K562 (cell line): ENCODE measurements around the gene SRC. TPM values are rescaled to one million over a fixed set of nuclear protein-coding genes. Genes with fewer than 3 reads are reported as not detected.

Source experiments
- ATAC-seq: fragments of 200-7000 bp; cut with Tn5 transposase; 3 replicates; pipeline ENCODE4 v1.9.1; 2020; ENCODE audit warnings: moderate library complexity
- BruUV-seq: library from RNA; stranded (reverse); fragments of 400-500 nt; replicated peaks from 2 replicates; lab custom pipeline; 2021; lab: Mats Ljungman, UMichigan
- CTCF ChIA-PET: fragments of 300-600 bp; formaldehyde crosslinking; extraction: SDS; loops from one replicate; lab custom pipeline; 2021; ENCODE audit warnings: low intra/inter-chr PET ratio; lab: Yijun Ruan, JAX
- POLR2A ChIA-PET: fragments of 300-600, 350-650 bp; sonication (Branson Sonifier 250); formaldehyde crosslinking; extraction: SDS; loops from one replicate; lab custom pipeline; 2021; ENCODE audit warnings: antibody characterized with exemption, inconsistent platforms; lab: Yijun Ruan, JAX
- DNase-seq, 4 experiments: peaks; one replicate each; pipeline versions ENCODE4 v3.0.0 to v3.0.0-alpha.2; 2011 to 2018; ENCODE audit warnings: low spot score in 3 of 4, mixed read lengths in 3 of 4; ENCODE audit errors: extremely low read depth in 1 of 4
- FAIRE-seq: peaks from 2 replicates; lab custom pipeline; 2011; peaks lifted over from hg19 to GRCh38; lab: Jason Lieb, UNC
- H2AFZ ChIP-seq: 2 replicates; pipeline ENCODE4 v1.6.0; 2011; ENCODE audit warnings: low read depth, low read length, control low read depth, inconsistent platforms
- H3K27ac ChIP-seq: fragments of 200-600 bp; 3 replicates; pipeline ENCODE4 v1.8.0; 2011; ENCODE audit warnings: low read depth, mild to moderate bottlenecking, control low read depth, inconsistent platforms, low read length, moderate library complexity, mixed read lengths; ENCODE audit errors: extremely low read depth
- H3K27me3 ChIP-seq, 2 experiments: fragments of 300-600 bp in 1 of 2; 2 replicates in 1 of 2; 3 replicates in 1 of 2; pipeline versions ENCODE4 v1.6.0 to v1.8.0; 2011; ENCODE audit warnings: inconsistent platforms in 2 of 2, low read length in 2 of 2, mild to moderate bottlenecking in 1 of 2, mixed read lengths in 1 of 2, moderate library complexity in 1 of 2; ENCODE audit not compliant: control insufficient read depth in 2 of 2, insufficient read depth in 2 of 2
- H3K36me3 ChIP-seq: fragments of 300-600 bp; 3 replicates; pipeline ENCODE4 v1.8.0; 2011; ENCODE audit warnings: mild to moderate bottlenecking, low read length, inconsistent platforms; ENCODE audit not compliant: control insufficient read depth, insufficient read depth
- H3K4me1 ChIP-seq, 2 experiments: fragments of 200-600 bp in 1 of 2; replicated peaks in 1 of 2; 2 replicates in 1 of 2; 3 replicates in 1 of 2; pipeline versions ENCODE4 v1.5.1 to v1.8.0; 2011; ENCODE audit warnings: inconsistent platforms in 2 of 2, low read length in 2 of 2, mild to moderate bottlenecking in 1 of 2, mixed read lengths in 1 of 2, moderate library complexity in 1 of 2; ENCODE audit not compliant: control insufficient read depth in 2 of 2, insufficient read depth in 2 of 2
- H3K4me2 ChIP-seq: 2 replicates; pipeline ENCODE4 v1.6.1; 2011; ENCODE audit warnings: low read length, control low read depth, inconsistent platforms, mixed read lengths; ENCODE audit not compliant: insufficient read depth
- H3K4me3 ChIP-seq: fragments of 200-600 bp; sonication (generic), shearing (Covaris generic); 2 replicates; pipeline ENCODE4 v1.5.1; 2016; ENCODE audit warnings: control low read depth, inconsistent platforms
- H3K79me2 ChIP-seq: fragments of 200-600 bp; 3 replicates; pipeline ENCODE4 v1.8.0; 2011; ENCODE audit warnings: low read length, inconsistent platforms; ENCODE audit not compliant: control insufficient read depth, insufficient read depth
- H3K9ac ChIP-seq, 2 experiments: 2 replicates each; pipeline versions ENCODE4 v1.6.0 to v1.6.1; 2011; ENCODE audit warnings: low read depth in 2 of 2, low read length in 2 of 2, control low read depth in 1 of 2, inconsistent platforms in 1 of 2, mild to moderate bottlenecking in 1 of 2, mixed read lengths in 1 of 2; ENCODE audit not compliant: insufficient read depth in 1 of 2
- H3K9me1 ChIP-seq: one replicate; pipeline ENCODE4 v1.6.0; 2011; ENCODE audit warnings: inconsistent platforms, mild to moderate bottlenecking, low read length, moderate library complexity; ENCODE audit not compliant: control insufficient read depth, insufficient read depth
- H3K9me3 ChIP-seq: replicated peaks from 2 replicates; pipeline ENCODE4 v1.5.1; 2011; ENCODE audit warnings: low read depth, low read length, inconsistent platforms; ENCODE audit not compliant: control insufficient read depth, insufficient read depth
- H4K20me1 ChIP-seq: replicated peaks from 2 replicates; pipeline ENCODE4 v1.6.1; 2011; ENCODE audit warnings: low read length, inconsistent platforms, mixed read lengths; ENCODE audit not compliant: control insufficient read depth, insufficient read depth
- CREB3 ChIP-seq: fragments of 450-650 bp; conservative IDR thresholded peaks from 2 replicates; pipeline ENCODE4 v1.6.1; 2016; ENCODE audit warnings: missing genetic modification characterization, low read depth, mild to moderate bottlenecking, missing compliant biosample characterization, moderate library complexity
- NFIC ChIP-seq: fragments of 450-650 bp; IDR thresholded peaks from 2 replicates; pipeline ENCODE4 v1.6.1; 2017; ENCODE audit warnings: mild to moderate bottlenecking, inconsistent platforms
- ZFP30 ChIP-seq: fragments of 250-450 bp; sonication (Bioruptor Pico); IDR thresholded peaks from 2 replicates; pipeline ENCODE4 v1.8.0; 2022; ENCODE audit warnings: moderate library complexity, mild to moderate bottlenecking, inconsistent platforms, borderline replicate concordance
- WGBS: fragments of 100-300 bp; shearing (Covaris generic); methylation state at CpG from one replicate; pipeline ENCODE4 v1.1.6; 2016; ENCODE audit warnings: low coverage, mixed read lengths; ENCODE audit not compliant: insufficient coverage; ENCODE audit errors: missing lambda C conversion rate; 5-methylcytosine and 5-hydroxymethylcytosine counted together
- in situ Hi-C: fragments of 300-500 bp; cut with MboI; formaldehyde crosslinking; loops from 4 replicates; pipeline ENCODE4 v1.15.0; 2018; ENCODE audit warnings: inconsistent platforms, mixed read lengths
- intact Hi-C: fragments of 100-400 bp; cut with micrococcal nuclease; formaldehyde crosslinking; loops from 2 replicates; pipeline ENCODE4 v1.14.2; 2022
- polyA plus RNA-seq, 8 experiments: library from polyadenylated mRNA; depleted of rRNA in 4 of 8; stranded (reverse) in 5 of 8; unstranded in 3 of 8; fragments of >200 nt; fragmentation: Nextera tagmentation in 2 of 8; fragmentation: Illumina TruSeq in 1 of 8; extraction: Ambion mirVana in 2 of 8; extraction: Trizol in 1 of 8; gene quantifications; 2 replicates each; pipeline versions ENCODE4 v1.2.1 to v1.2.3, GENCODE V29; 2011 to 2014; ENCODE audit warnings: inconsistent platforms in 1 of 8, missing spikeins in 1 of 8
- total RNA-seq, 7 experiments: library from RNA; depleted of rRNA in 6 of 7; stranded (reverse); fragments of >200 nt in 6 of 7; fragmentation: Illumina TruSeq in 2 of 7; extraction: Trizol in 2 of 7; gene quantifications; 2 replicates each; pipeline versions ENCODE4 v1.2.1 to v1.2.3, GENCODE V29; 2011 to 2021; ENCODE audit warnings: low replicate concordance in 1 of 7
- TF ChIP-seq, protein P1 (sequence below): fragments of 250-450 bp; sonication (Bioruptor Pico); IDR thresholded peaks from 2 replicates; pipeline ENCODE4 v1.5.0; 2021

SRC gene
- total and polyA plus RNA-seq, 9 of the 15 experiments (the other 6 are each of a cell fraction or from before 2014, with no cell fraction given): 0.06 to 8.5 (median 3.1) TPM

DNA sequence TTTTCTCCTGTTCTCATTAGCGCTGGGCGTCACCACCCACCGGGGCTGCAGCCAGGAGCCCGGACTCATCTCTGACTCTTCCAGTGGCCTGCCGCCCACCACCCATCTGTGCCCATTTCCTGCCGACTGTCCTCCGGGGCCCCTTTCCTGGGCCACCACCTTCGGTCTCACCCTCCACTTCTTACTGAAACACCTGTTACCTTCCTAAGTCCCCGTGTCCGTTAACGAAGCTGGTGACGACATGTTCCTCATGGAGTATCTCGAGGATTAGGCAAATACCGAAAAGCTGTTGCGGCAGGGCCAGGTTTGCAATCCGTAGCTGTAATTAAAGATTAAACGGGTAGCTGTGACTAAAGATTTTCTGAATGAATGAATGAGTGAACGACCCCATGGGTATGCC lies 80.2 kb downstream of the SRC start:
- no peaks in the 10 kb centered on the region for H3K9me1 ChIP-seq
- DNase-seq (no peak), ATAC-seq (no peak), FAIRE-seq (no peak)
- H3K9me3 ChIP-seq: no peaks in the 10 kb centered on the region
- in situ Hi-C loops (no loop called here), intact Hi-C loops (no loop called here)
- H3K9ac ChIP-seq: no peak overlapping the region
- H2AFZ ChIP-seq: no peak overlapping the region
- no peak overlapping the region for H3K4me2 ChIP-seq
- ChIA-PET POLR2A (interaction anchor here (0.7 to 0.8 kb wide), 2 partner anchors 11 to 17 kb away, joined by 3 to 5 read pairs; no protein-coding TSS in a partner anchor), CTCF (no interaction called here)
- no peak overlapping the region for H3K27ac ChIP-seq
- H3K36me3 ChIP-seq: no peaks in the 10 kb centered on the region
- H3K79me2 ChIP-seq: no peaks in the 10 kb centered on the region
- WGBS: 2% methylated on average over 18 of the region's 18 CpGs
- no peak overlapping the region for H3K4me3 ChIP-seq
- peaks cover 44 to 77% of the 10 kb centered on the region in 2 experiments; a peak in 4 of 5 replicates for H3K27me3 ChIP-seq
- H4K20me1 ChIP-seq: peaks cover 10% of the 10 kb centered on the region; the same call in 1 of the 2 replicates
- no TSS peak for BruUV-seq
- TF ChIP-seq, protein P1, sequence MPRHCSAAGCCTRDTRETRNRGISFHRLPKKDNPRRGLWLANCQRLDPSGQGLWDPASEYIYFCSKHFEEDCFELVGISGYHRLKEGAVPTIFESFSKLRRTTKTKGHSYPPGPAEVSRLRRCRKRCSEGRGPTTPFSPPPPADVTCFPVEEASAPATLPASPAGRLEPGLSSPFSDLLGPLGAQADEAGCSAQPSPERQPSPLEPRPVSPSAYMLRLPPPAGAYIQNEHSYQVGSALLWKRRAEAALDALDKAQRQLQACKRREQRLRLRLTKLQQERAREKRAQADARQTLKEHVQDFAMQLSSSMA (CRISPR knock-in tag): no peak
- no peak for TF ChIP-seq CREB3 (tag)
- TF ChIP-seq NFIC: no peak
- TF ChIP-seq ZFP30 (CRISPR knock-in tag): no peak
- no peaks in the 10 kb centered on the region for H3K4me1 ChIP-seq
